HG03280 (cell line): ENCODE data around the gene CTNNA3.
"Not testable (repeated sequence)": the region's sequence is repeated elsewhere in the genome, so short reads cannot be mapped to it uniquely, and the experiment has no call there.

Experiments used
- ATAC-seq: cut with Tn5 transposase; IDR thresholded peaks from one replicate; pipeline ENCODE4 v1.9.1; 2021; ENCODE audit warnings: mild to moderate bottlenecking, moderate library complexity; ENCODE audit not compliant: unreplicated experiment

Gene CTNNA3

GRCh38 chr10:66483966-66484365 lies 1212.0 kb downstream of the CTNNA3 start:
- ATAC-seq: no peak

- ATAC-seq: no peak
Observed at GRCh38 chr10:66472156-66472555, 1223.8 kb downstream of the CTNNA3 start.

- no peak for ATAC-seq
Observed at GRCh38 chr10:66467042-66467441, 1229.0 kb downstream of the CTNNA3 start.

- no peak for ATAC-seq
Observed at GRCh38 chr10:66466622-66467021, 1229.4 kb downstream of the CTNNA3 start.

GRCh38 chr10:66463611-66464010 lies 1232.4 kb downstream of the CTNNA3 start:
- no peak for ATAC-seq

GRCh38 chr10:66457629-66458028 lies 1238.4 kb downstream of the CTNNA3 start:
- no peak for ATAC-seq

GRCh38 chr10:66455304-66455703 lies 1240.7 kb downstream of the CTNNA3 start:
- no peak for ATAC-seq

GRCh38 chr10:66440568-66440967 lies 1255.4 kb downstream of the CTNNA3 start:
- ATAC-seq: no peak

GRCh38 chr10:66414943-66415342 lies 1281.1 kb downstream of the CTNNA3 start:
- ATAC-seq: no peak

GRCh38 chr10:66405566-66405965 lies 1290.4 kb downstream of the CTNNA3 start:
- no peak for ATAC-seq

GRCh38 chr10:66398669-66399068 lies 1297.3 kb downstream of the CTNNA3 start:
- no peak for ATAC-seq

GRCh38 chr10:66394342-66395063 lies 1301.5 kb downstream of the CTNNA3 start:
- ATAC-seq: no peak

- no peak for ATAC-seq
Observed at GRCh38 chr10:66390926-66391325, 1305.1 kb downstream of the CTNNA3 start.

GRCh38 chr10:66381045-66381444 lies 1315.0 kb downstream of the CTNNA3 start:
- ATAC-seq: no peak

- ATAC-seq: no peak
Observed at GRCh38 chr10:66378117-66378876, 1317.7 kb downstream of the CTNNA3 start.

GRCh38 chr10:66368146-66368545 lies 1327.8 kb downstream of the CTNNA3 start:
- ATAC-seq: no peak

GRCh38 chr10:66366163-66366562 lies 1329.8 kb downstream of the CTNNA3 start:
- no peak for ATAC-seq

- ATAC-seq: no peak
Observed at GRCh38 chr10:66365686-66366085, 1330.3 kb downstream of the CTNNA3 start.

GRCh38 chr10:66362522-66362921 lies 1333.5 kb downstream of the CTNNA3 start:
- ATAC-seq: no peak

GRCh38 chr10:66353822-66354221 lies 1342.2 kb downstream of the CTNNA3 start:
- not testable (repeated sequence) for ATAC-seq

GRCh38 chr10:66353422-66353821 lies 1342.6 kb downstream of the CTNNA3 start:
- ATAC-seq: no peak
